GM04503 (cell line): ENCODE results near the gene FZD10.

ENCODE experiments used
- DNase-seq: peaks from one replicate; pipeline ENCODE4 v3.0.0-alpha.2; 2012; ENCODE audit warnings: low read depth

FZD10 gene, protein sequence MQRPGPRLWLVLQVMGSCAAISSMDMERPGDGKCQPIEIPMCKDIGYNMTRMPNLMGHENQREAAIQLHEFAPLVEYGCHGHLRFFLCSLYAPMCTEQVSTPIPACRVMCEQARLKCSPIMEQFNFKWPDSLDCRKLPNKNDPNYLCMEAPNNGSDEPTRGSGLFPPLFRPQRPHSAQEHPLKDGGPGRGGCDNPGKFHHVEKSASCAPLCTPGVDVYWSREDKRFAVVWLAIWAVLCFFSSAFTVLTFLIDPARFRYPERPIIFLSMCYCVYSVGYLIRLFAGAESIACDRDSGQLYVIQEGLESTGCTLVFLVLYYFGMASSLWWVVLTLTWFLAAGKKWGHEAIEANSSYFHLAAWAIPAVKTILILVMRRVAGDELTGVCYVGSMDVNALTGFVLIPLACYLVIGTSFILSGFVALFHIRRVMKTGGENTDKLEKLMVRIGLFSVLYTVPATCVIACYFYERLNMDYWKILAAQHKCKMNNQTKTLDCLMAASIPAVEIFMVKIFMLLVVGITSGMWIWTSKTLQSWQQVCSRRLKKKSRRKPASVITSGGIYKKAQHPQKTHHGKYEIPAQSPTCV

DNA sequence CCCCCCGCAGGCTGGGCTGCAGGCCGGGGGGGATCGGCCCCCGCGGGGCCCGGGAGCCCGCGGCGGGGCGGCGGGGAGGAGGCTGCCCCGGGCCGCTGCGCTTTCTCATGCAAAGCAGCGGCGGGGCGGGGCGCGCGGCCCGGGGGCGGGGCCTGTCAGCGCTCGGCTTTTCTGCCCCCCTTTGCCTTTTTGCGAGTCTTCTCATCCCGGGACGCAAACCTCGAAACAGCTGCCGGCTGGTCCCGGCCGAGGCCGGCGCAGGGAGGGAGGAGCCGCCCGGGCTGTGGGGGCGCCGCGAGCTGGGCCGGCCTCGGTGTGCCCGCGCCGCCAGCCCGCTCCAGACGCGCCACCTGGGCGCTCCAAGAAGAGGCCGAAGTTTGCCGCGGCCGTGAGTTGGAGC is at the start of gene FZD10:
TSS of gene FZD10 (plus strand) at position 198 of the 400 bp plus-strand sequence. CDS start 479 bp downstream, outside the sequence.
- no peak for DNase-seq

DNA sequence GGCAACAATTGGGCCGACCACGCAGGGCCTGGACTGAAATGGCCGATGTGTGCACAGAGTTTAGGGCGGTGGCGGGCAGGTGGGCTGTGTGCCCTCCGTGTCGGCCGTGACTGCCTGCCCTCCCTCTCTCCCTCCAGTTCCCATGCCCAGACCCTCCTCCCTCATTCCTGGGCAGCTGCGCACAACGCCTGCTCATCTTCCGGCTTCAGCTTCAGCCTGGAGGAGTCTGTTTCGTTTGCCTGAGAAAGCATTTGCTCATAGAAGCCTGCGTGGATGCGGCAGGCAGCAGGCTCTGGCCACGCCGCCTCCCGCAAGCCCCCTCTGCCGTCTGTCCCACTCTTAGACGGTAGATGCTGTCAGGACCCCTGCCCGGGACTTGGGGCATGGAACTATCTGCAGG is 47.3 kb upstream of the FZD10 start:
- DNase-seq, result no peak

DNA sequence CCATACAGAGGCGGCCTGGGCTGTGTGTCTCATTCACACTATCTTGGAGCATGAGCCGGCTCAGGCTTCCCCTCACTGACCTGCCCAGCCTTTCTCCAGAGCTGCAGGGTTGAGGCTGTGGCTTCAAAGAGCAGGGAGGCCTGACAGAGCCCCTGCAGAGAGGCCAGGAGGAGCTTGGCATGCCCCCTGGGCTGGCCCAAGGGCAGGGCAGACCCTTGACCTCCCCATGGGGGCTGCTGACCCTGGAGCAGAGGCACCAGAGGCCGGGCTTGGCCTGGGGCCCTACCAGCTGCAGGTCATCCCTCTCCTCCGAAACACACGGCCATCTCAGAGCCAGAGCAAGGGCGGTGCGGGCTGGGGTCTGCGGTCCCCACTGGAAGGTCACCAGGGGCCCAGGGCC is 46.6 kb upstream of the FZD10 start:
- no peak for DNase-seq

DNA sequence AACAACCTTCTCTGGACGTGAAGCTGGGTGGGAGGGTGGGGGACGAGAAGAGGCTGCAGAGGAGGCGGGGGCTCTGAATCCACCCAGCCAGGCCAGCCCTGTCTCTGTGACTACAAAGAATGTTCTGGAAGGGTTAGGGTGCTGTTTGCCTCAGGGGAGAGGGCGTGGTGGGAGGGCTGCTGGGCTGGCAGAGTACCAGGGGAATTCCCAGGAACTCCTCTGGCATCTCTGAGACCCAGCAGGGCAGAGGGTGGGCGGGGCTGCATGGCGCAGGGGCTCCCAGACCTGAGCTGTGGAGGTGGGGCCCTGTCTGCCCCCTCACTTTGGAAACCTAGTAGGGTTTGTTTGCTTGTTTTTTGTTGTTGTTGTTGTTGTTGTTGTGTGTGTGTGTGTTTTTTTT is 45.5 kb upstream of the FZD10 start:
- no peak for DNase-seq

DNA sequence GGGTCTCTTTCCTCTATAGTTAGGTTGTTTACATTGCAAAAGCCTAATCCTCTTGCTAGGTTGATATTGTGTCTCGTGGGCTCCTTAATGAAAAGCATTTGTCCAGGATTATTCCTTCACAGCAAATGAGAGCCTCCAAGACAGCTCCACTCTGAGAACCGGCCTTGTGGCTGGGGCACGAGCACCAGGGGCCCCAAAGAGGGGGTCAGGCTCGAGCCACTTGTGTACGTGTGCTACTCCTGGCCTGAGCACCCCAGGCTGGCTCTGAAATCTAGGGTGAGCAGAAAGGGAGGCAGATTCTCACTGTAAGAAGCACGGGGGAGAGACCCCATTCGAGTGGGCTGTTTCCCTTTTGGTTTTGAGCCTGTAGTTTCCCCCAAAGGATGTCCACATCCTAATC is 45.0 kb upstream of the FZD10 start:
- DNase-seq, result no peak

GRCh38 chr12:130117701-130118100 is 44.6 kb upstream of the FZD10 start:
- no peak for DNase-seq

- no peak for DNase-seq
Observed at GRCh38 chr12:130118181-130118580, 44.1 kb upstream of the FZD10 start.

DNA sequence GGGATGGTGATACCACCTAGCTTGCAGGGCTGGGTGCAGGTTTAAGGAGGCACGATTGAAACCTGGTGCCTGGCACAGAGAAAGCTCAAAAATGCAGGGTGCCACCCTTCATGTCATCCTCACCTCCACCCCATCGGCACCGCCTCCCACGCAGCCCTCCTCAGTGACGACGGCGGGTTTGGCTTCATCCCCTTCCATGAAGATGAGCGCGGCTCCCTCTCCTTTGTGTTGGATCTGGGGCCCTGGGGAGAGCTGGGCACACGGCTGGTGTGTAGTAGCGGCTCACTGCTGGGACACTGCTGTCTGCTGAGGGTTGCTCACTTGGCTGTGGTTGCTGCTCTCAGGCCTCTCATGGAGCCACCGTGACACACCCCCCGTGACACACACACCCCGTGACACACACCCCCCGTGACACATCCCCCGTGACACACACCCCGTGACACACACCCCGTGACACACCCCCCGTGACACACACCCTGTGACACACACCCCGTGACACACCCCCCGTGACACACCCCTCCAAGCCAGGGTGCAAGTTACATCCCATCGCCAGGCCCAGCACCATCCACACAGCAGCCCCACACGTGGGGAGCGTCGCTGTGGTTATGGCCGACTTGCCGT is 42.9 kb upstream of the FZD10 start:
- no peak for DNase-seq

DNA sequence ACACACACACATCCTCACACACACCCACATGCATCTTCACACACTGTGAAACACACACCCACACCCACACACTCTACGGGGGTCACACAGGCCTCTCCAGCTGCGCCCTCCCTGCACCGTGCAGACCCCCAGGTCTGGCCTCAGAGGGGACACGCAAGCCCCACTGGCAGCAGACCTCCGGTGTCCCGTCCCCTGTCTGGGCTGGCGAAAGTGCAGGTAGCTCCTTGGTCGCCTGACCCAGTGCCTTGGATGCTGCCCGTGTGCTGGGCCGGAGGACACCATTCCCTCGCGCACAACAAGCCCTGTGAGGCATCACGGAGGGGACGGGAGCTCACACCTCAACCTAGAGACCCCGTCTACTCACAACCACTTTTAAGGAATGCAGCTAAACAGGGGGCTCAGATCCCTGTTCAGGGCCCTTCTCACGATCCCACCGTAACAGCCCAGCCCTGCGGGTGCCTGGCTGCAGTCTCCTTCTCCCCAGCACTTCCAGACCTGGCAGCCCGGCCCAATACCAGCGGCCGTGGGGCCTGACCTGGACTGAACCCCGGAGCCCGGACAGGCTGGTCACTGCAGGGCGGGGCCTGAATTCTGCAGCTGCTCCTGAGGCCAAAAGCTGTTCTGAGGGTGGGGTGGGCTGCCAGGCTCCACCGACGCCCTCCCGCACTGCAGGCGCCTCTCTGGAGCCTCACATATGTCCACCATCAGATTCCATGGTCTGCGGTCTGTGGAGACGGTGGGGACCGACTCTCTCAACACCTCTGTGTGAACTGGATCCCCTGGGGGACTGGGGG is 42.1 kb upstream of the FZD10 start:
- no peak for DNase-seq

DNA sequence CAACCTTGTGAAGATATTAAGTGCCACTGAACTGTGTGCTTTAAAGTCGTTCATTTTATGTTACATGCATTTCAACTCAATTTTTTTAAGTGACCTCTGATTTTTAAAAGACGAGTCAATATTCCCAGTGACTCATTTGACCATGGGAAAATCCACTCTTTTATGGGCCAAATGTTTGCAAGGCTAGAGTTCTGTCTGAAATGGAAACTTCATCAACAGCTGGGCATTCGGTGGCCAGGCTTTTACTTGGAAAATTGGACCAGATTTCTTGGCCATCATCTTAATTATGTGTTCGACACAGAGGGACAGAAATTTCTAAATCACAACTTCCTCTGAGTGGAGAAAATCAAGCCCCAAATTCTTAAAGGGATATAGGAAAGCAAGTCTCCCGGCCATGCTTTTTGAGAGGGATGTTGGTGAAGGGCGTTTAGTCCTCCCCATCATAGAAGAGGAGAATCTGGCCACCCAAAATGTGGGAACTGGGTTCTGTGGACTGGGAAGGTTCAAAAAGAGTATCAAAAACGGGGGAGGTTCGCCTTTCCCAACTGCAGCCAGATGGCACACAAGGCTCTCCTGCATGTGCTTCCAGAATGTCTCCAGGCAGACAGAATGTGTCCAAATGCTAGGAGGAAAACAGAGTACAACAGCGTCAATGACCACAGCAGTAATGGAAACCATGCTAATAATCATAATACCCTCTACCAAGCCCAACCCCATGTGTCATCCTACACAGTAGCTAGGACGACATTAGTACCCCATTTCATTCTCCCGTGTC is 40.9 kb upstream of the FZD10 start:
- DNase-seq, result no peak

- no peak for DNase-seq
Observed at GRCh38 chr12:130122356-130122755, 39.9 kb upstream of the FZD10 start.

DNA sequence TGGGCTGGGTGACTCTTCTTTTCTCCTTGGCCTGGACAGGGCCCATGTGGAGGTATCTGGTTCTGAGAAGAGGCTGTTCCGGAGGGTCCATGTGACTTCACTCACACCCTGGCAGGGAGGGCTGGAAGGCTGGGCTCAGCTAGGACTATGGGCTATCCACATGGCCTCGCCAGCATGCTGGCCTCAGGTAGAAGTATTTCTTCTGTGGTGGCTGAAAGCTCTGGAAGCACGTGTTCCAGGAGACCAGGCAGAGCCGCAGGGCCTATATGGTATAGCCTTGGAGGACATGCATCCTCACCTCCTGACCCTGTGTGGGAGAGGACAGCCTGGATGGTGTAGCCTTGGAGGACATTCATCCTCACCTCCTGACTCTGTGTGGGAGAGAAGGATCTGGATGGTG is 38.2 kb upstream of the FZD10 start:
- DNase-seq, result no peak

DNA sequence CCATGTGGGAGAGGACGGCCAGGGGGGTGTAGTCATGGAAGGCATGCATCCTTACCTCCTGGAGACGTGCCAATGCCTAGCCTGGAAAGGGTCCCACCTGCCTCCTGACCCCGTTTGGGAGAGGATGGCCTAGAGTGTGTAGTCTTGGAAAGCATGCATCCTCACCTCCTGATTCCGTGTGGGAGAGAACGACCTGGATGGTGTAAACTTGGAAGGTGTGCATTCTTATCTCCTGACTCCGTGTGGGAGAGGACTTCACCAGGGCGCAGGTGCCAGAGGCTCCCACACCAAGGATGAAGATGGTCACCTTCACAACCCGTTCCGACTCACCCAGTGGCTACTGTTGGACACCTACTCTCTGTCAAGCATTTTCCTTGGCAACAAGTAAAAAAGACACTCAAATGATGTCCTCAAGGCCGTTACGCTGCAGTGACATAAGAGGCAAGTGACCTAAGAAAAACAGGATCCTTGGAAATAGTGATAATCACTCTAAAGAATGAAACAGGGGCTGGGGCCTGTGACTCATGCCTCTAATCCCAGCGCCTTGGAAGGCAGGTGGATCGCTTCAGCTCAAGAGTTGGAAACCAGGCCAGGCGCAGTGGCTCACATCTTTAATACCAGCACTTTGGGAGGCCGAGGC is 37.5 kb upstream of the FZD10 start:
- DNase-seq, result no peak

GRCh38 chr12:130126023-130126432 is 36.2 kb upstream of the FZD10 start:
- DNase-seq, result no peak

DNA sequence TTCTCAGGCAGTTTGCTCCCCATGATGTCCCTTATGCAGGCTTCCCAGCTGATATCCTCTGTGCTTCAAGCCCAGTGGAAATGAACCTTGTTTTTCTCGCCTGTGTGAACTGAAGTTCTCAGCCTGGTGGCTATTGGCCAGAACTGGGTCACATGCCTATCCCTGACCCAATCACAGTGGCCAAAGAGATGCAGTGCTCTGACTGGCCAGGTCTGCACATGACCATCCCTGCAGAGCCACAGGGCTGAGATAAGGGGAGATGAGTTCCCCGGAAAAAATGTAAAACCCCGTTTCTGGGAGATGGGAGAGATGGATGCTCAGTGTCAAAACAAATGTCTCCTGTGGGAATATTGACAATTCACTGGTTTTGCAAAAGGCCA is 34.7 kb upstream of the FZD10 start:
- DNase-seq, result no peak

DNA sequence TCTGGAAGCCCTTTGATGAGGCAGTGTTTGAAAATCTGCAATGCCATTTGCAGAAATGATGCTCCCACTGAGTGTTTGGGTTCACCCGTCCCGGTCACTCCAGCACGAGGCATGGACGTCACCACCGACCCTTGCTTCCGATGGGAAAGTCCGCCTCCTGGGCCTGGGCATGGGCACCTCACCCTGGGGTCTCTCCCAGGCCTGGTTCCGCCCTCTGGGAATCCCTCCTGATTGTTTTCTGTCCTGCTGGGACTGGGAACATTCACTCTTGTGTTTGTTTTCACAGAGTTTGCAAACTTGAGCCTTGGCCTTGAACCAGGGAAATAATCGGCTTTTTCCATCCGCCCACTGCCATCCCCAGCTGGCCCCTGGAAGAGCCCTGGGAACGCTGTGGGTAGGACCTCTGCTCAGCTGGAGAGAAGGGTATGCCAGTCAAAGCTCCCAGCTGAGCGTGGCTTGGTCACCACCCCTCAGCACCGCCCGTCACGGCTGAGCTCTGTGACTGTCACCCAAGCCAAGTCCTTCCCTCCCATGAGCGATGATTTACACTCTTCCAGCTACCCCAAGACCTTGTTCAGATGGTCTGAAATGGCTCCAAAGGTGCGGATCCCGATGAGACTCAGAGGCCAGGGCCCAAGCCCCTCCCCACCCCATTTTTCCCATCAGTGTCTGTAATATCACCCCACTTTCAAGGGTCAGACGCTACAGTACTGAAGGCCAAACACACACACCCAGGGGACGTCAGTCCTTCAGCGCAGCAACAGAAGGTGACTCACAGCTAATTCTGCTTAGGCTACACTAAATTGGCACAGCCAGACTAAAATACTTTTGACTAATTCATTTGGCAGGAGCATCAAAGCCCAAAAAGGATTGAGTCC is 34.1 kb upstream of the FZD10 start:
- DNase-seq, result no peak

- no peak for DNase-seq
Observed at GRCh38 chr12:130128790-130129735, 33.2 kb upstream of the FZD10 start.

DNA sequence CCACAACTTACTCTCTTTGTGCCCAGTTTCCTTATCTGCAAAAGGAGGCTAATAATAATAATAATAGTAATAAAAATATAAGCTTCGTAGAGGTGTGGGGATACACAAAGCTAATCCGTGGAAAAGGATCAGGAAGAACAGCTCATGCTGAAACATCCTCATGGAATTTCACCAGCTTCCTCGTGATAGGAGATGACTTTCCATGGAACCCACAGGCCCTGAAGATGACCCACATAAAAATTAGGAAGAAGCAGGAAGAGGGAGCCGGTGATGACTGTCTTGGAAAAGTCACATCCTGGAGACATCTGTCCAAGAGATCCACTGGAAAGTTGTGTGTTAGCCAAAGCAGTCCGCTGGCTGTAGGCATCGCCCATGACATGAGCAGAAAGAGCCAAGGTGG is 31.9 kb upstream of the FZD10 start:
- no peak for DNase-seq

DNA sequence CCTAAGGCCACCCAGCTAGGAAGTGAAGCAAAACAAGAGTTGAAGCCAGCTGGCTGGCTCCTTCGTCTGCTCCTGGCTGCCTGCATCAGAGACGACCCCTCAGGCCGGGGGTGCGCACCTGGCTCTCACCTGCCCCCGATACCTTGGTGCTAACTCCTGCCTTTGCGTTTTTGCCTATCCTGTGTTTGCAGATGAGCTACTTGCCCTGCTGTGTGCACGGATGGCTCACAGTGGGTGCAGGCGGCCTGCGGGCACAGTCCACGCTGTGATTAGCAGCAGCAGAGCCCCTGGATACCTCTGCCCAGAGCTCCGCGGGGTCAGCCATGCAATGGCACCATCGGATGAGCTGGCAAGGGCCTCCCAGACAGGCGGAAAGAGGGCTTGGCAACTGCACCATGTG is 31.2 kb upstream of the FZD10 start:
- no peak for DNase-seq
